Lower leg skin (tissue), 4 donors: Measurements from ENCODE around the gene KRTAP10-11. TPM values are rescaled to one million over a fixed set of nuclear protein-coding genes. Genes with fewer than 3 reads are reported as not detected.

ENCODE experiments used
- DNase-seq, 2 donors: peaks; one replicate each; pipeline ENCODE4 v3.0.0-alpha.2; 2019; ENCODE audit warnings: low spot score in 2 of 2
- H3K4me3 ChIP-seq: fragments of 200-600 bp; sonication (generic); 2 replicates; pipeline ENCODE4 v1.5.1; 2017; ENCODE audit warnings: mild to moderate bottlenecking, low read depth; ENCODE audit not compliant: poor library complexity, severe bottlenecking
- CTCF ChIP-seq, 3 donors: fragments of 450-650 bp; IDR thresholded peaks; one replicate each; pipeline ENCODE4 v1.5.1; 2016; ENCODE audit warnings: antibody characterized with exemption in 3 of 3, mild to moderate bottlenecking in 3 of 3, moderate library complexity in 2 of 3
- POLR2A ChIP-seq, 2 donors: fragments of 450-650 bp; IDR thresholded peaks; one replicate each; pipeline ENCODE4 v1.6.1; 2016 to 2017; ENCODE audit warnings: antibody characterized with exemption in 2 of 2, mild to moderate bottlenecking in 1 of 2, moderate library complexity in 1 of 2
- WGBS, 2 donors: methylation state at CpG; one replicate each; pipeline ENCODE4 v1.1.5; 2018; 5-methylcytosine and 5-hydroxymethylcytosine counted together
- intact Hi-C: fragments of 100-400 bp; cut with DNase I; formaldehyde crosslinking; loops from one replicate; pipeline ENCODE4 v1.15.0; 2023; ENCODE audit warnings: low total_unique reads
- total RNA-seq, 4 donors: library from RNA; depleted of rRNA; stranded (reverse); fragments of >200 nt; gene quantifications; one replicate each; pipeline ENCODE4 v1.1.0, GENCODE V29; 2016

KRTAP10-11 gene
- total RNA-seq, 4 donors from 2014 or later: 6.5 TPM; not detected in 3

GRCh38 chr21:44639331-44639655, 6.9 kb upstream of the KRTAP10-11 start:
- peak in 1 of 2 donors; percentile 9 for DNase-seq
- intact Hi-C loops: no loop called here
- H3K4me3 ChIP-seq: no peak overlapping the region
- no peak for TF ChIP-seq CTCF (IDR thresholded peaks at IDR 0.05)
- WGBS, 2 donors: 81 to 90% methylated on average over 12 of the region's 12 CpGs

GRCh38 chr21:44640761-44641160, 5.5 kb upstream of the KRTAP10-11 start:
- no peak overlapping the region for H3K4me3 ChIP-seq
- intact Hi-C loops: no loop called here
- peak in 1 of 2 donors; percentile 2 for DNase-seq
- WGBS, 2 donors: 90 to 92% methylated on average over 5 of the region's 5 CpGs
- TF ChIP-seq CTCF (IDR thresholded peaks at IDR 0.05) (no peak), POLR2A (IDR thresholded peaks at IDR 0.05) (no peak)

- intact Hi-C loops: no loop called here
- no peak overlapping the region for H3K4me3 ChIP-seq
- peak in 1 of 2 donors; percentile 5 for DNase-seq
- TF ChIP-seq CTCF (IDR thresholded peaks at IDR 0.05): no peak
- no peak for TF ChIP-seq POLR2A (IDR thresholded peaks at IDR 0.05)
- 76 to 79% methylated on average over 14 of the region's 14 CpGs for WGBS, 2 donors
Measured at GRCh38 chr21:44643741-44644310, 2.4 kb upstream of the KRTAP10-11 start.

GRCh38 chr21:44644878-44645277, 1.3 kb upstream of the KRTAP10-11 start:
- intact Hi-C loops: no loop called here
- DNase-seq: no peak
- no peak overlapping the region for H3K4me3 ChIP-seq
- TF ChIP-seq CTCF (IDR thresholded peaks at IDR 0.05) (no peak), POLR2A (IDR thresholded peaks at IDR 0.05) (no peak)
- WGBS, 2 donors: 50% methylated on average over 2 of the region's 2 CpGs

- TF ChIP-seq POLR2A (IDR thresholded peaks at IDR 0.05): no peak
- TF ChIP-seq CTCF (IDR thresholded peaks at IDR 0.05): no peak
- WGBS, 2 donors: 55 to 68% methylated on average over 8 of the region's 8 CpGs
- intact Hi-C loops: no loop called here
- peak in 1 of 2 donors; percentile 9 for DNase-seq
- H3K4me3 ChIP-seq: no peak overlapping the region
Measured at GRCh38 chr21:44647222-44647552, 973 bp downstream of the KRTAP10-11 start.
